Measurements from ENCODE around the gene ARHGEF37.
"Not testable (repeated sequence)": the region's sequence is repeated elsewhere in the genome, so short reads cannot be mapped to it uniquely, and the experiment has no call there.

The ARHGEF37 gene

DNA sequence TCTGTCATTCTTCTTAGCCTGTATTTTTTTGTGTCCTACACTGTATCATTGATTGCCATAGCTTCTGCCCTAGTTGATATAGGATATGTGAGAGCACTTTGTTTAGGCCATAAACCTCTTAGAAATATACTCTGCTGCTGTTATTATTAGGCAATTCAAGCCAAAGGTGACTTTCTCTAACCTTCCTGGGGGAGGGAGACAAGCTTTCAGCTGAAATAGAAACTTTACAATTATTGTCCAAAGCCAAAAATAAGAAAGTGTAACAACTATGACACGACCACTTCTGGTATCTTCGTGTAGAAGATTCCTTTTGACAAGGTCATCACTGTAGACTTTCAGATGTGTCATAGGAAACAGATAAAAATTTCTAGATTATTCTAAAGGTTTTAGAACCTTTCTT is 17.8 kb upstream of the ARHGEF37 start:
- DNase-seq (ENCODE audit: low read depth in 2 of 2, low spot score in 1 of 2): no peak

GRCh38 chr5:149564542-149565140 is 16.7 kb upstream of the ARHGEF37 start:
- not testable (repeated sequence) for DNase-seq (ENCODE audit: low read depth in 2 of 2, low spot score in 1 of 2)

- no peak for DNase-seq (ENCODE audit: low read depth in 2 of 2, low spot score in 1 of 2)
These were observed 14.1 kb upstream of the ARHGEF37 start for GRCh38 chr5:149567226-149567625.

DNA sequence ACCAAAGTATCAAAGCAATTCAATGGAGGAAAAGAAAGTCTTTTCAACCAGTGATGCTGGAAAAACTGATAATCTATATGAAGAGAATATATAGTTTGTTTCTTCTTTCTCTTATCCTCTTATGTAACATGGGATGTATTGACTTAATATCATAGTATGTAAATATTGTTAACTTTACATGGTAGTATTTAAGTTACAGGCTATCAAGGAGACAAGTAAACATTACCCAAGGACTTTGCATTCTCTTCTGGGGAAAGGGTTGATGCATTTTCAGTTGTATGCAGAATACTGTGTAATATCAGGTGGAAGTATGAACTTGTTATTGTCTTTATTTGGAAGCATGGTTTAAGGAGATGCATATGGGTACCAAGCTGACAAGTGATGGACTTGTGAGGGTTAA is 9.1 kb upstream of the ARHGEF37 start:
- DNase-seq (ENCODE audit: low read depth in 2 of 2, low spot score in 1 of 2): no peak

- no peak for DNase-seq (ENCODE audit: low read depth in 2 of 2, low spot score in 1 of 2)
These were observed 8.6 kb upstream of the ARHGEF37 start for GRCh38 chr5:149572576-149573231.

DNA sequence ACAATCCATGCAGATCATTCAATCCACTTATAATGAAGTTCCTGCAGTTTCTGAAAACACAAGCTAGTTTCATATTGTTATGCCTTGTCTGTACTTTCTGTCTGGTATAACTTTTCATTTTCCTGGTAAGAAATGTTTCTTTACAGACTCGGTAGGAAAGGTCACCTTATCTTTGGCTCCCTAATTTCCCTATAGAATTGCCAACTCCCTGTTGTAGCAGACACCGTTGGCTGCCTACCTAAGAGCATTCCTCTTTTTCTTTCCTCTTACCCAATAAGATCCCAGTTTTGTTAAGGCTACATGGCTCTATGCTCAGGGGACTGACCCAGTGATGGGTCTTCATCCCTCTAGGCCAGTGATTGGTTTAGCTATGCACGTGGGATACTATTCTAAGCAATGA is 6.2 kb upstream of the ARHGEF37 start:
- DNase-seq (ENCODE audit: low read depth in 2 of 2, low spot score in 1 of 2): no peak

DNA sequence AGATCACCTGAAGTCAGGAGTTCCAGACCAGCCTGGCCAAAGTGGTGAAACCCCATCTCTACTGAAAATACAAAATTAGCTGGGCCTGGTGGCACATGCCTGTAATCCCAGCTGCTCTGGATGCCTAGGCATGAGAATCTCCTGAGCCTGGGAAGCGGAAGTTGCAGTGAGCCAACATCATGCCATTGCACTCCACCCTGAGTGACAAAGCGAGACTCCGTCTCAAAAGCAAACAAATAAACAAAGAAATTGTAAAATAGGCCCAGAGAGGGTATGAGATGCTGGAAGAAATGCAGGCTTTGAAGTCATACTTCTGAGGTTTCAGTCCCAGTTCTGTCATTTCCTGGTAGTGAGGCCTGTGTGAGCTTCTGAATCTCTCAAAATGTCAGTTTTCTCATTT is 5.3 kb upstream of the ARHGEF37 start:
- DNase-seq (ENCODE audit: low read depth in 2 of 2, low spot score in 1 of 2): no peak

GRCh38 chr5:149578896-149579295 is 2.4 kb upstream of the ARHGEF37 start:
- DNase-seq (ENCODE audit: low read depth in 2 of 2, low spot score in 1 of 2): no peak

DNA sequence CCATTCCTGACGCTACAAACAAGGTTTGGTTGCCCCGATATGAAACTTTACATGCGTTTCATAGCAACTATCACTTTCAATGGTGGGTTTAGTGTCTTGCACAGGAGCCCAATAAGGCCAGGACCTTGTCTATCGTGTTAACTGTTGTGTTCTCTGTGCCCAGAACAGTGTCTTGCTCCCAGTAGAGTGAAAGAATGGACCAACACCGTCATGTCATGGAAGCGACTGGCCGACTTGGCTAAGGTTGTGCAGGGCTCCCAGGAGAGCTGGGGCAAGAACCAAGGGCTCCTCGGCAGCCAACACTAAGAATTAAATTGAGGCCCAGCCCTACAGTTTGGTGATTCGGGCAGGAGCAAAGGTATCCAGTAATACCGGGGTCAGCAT is 498 bp upstream of the ARHGEF37 start:
- DNase-seq (ENCODE audit: low read depth in 2 of 2, low spot score in 1 of 2): no peak

- DNase-seq (ENCODE audit: low read depth in 2 of 2, low spot score in 1 of 2): no peak
These were observed 852 bp downstream of the ARHGEF37 start for GRCh38 chr5:149581931-149582768.

GRCh38 chr5:149583394-149583793 is 2.1 kb downstream of the ARHGEF37 start:
- no peak for DNase-seq (ENCODE audit: low read depth in 2 of 2, low spot score in 1 of 2)

GRCh38 chr5:149584121-149584520 is 2.8 kb downstream of the ARHGEF37 start:
- DNase-seq (ENCODE audit: low read depth in 2 of 2, low spot score in 1 of 2): no peak

DNA sequence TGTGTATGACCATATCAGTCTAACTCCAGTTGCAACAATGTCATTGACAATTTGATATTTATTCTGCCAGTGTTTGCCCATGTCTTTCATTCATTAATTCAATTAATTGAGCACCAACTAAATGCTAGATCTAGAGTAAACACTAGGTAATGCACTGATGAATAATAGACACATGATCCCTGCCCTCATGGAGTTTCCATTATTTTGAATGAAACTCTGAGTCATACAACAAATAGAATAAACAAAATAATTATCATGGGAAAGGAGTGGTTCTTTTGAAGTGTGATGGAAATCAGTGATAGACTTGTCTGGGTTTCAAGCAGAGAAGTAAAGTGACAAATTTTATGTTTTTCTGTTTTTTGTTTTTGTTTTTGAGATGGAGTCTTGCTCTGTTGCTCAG is 4.6 kb downstream of the ARHGEF37 start:
- DNase-seq (ENCODE audit: low read depth in 2 of 2, low spot score in 1 of 2): no peak

DNA sequence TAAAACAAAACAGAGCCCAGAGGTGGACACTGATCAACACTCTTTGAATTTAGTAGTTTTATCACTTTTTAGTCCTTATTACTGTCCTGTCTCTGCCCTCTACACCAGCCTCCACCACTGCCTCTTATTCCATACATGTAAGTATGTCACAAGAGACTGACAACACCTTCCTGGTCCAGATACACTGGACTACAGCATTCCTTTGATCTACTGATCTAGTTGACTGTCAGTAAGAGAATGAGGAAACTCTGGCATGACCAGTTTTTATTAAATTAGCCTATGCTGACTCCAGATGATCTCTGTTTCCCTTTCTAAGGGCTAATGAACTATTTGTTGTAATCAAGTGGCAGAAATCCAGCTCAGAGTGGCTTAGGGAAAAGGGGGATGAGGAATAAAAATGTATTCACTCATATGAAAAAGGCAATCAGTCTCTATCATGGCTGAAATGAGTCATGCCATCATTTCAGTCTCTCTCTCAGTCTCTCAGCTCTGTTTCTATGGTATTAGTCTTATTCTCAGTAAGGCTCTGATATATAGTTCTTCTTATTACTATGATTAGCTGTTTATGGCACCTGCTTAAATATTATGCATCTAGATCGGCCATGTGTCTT is 5.5 kb downstream of the ARHGEF37 start:
- no peak for DNase-seq (ENCODE audit: low read depth in 2 of 2, low spot score in 1 of 2)

DNA sequence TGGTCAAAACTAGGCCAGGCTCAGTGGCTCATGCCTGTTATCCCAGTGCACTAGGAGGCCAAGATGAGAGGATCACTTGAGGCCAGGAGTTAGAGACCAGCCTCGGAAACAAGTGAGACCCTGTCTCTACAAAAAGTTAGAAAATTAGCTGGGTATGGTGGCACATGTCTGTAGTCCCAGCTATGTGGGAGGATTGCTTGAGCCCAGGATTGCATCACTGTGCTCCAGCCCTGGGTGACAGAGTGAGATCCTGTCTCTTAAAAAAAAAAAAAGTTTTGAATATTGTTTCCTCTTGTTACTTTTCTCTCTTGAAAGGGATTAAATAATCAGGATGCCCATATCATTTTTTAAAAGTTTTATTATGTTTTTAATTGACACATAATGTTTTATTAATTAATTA is 7.6 kb downstream of the ARHGEF37 start:
- no peak for DNase-seq (ENCODE audit: low read depth in 2 of 2, low spot score in 1 of 2)

- no peak for DNase-seq (ENCODE audit: low read depth in 2 of 2, low spot score in 1 of 2)
These were observed 12.1 kb downstream of the ARHGEF37 start for GRCh38 chr5:149593370-149593769.

GRCh38 chr5:149594206-149594895 is 13.1 kb downstream of the ARHGEF37 start:
- no peak for DNase-seq (ENCODE audit: low read depth in 2 of 2, low spot score in 1 of 2)

DNA sequence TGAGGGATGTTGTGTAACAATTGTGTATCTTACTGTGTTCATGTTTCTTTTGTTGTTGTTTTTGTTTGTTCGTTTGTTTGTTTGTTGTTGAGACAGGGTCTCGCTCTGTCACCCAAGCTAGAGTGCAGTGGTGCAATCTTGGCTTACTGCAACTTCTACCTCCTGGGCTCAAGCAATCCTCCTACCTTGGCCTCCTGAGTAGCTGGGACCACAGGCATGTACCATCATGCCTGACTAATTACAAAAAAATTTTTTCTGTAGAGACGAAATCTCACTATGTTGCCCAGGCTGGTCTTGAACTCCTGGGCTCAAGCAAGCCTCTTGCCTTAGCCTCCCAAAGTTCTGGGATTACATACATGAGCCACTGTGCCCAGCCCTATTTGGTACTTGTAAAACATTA is 13.8 kb downstream of the ARHGEF37 start:
- DNase-seq (ENCODE audit: low read depth in 2 of 2, low spot score in 1 of 2): not testable (repeated sequence)

- no peak for DNase-seq (ENCODE audit: low read depth in 2 of 2, low spot score in 1 of 2)
These were observed 15.4 kb downstream of the ARHGEF37 start for GRCh38 chr5:149596712-149597111.

DNA sequence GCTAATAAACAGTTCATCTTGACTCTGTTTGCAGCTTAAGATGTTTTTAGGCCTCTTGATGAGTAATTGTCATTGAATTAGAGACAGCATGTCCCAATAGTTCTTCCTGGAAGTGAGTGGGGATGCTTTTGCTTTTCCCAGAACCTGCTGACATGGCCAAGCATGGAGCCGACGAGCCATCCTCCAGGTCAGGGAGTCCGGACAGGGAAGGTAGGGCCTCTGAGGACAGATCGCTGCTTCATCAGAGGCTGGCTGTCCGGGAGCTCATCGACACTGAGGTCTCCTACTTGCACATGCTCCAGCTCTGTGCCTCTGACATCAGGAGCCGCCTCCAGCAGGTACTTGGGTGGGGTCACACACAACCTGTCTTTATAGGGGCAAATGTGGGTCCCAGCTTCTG is 16.3 kb downstream of the ARHGEF37 start:
- DNase-seq (ENCODE audit: low read depth in 2 of 2, low spot score in 1 of 2): no peak

GRCh38 chr5:149598234-149598633 is 16.9 kb downstream of the ARHGEF37 start:
- not testable (repeated sequence) for DNase-seq (ENCODE audit: low read depth in 2 of 2, low spot score in 1 of 2)

All from stimulated activated CD8-positive, alpha-beta memory T cell treated with anti-CD3 and anti-CD28 coated beads, Interleukin-4, amount 100 ng/mL, for 1 hour (primary cell).